ENCODE data around the gene ATG7.

ATG7 gene

DNA sequence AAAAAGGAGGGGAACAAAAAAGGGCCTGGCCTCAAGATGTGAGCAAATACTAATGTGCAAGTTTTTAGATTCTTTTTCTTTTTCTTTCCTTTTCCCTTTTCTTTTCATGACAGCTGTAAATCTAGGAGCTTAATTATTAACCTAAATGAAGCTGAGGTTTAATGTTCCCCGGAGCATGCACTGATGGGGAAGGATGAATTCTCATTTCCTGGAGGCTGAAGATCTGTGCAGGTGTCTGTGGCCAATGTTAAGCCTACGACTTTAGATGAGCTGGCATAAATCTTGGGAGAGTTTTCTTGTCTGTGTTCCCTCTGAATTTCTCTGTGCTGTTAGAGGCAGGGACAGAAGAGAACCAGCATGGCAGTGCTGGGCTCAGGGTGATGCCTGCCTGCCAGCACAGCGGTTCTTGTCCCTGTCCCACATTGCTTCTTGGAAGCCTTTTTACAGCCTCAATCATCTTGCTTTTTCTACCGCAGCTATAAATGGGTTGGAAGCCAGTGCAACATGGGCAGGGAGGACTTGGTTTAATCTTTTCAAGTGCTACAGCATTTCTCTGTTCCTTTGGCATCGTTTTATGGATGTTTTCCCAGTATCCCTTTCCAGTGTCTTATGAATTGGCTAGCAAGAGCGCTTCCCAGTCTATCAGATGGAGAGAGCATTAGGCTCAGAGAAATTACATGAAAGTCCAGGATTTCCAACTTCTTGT, 119.1 kb downstream of the ATG7 start:
- H4K91ac ChIP-seq (ENCODE audit: low read depth, low read length, poor library complexity) = no peak overlapping the region
- no peaks in the 10 kb centered on the region for H3K36me3 ChIP-seq (replicated peaks in 1 of 2; ENCODE audit: control insufficient read depth in 2 of 2, insufficient read depth in 2 of 2, low read length in 2 of 2)
- H3K4ac ChIP-seq (ENCODE audit: low read length) = no peak overlapping the region
- no peak overlapping the region for H4K8ac ChIP-seq (ENCODE audit: low read depth, low read length)
- no peaks in the 10 kb centered on the region for H3K9me3 ChIP-seq (replicated peaks in 1 of 2; ENCODE audit: control insufficient read depth in 2 of 2, insufficient read depth in 1 of 2, low read depth in 1 of 2, low read length in 2 of 2)
- H2BK12ac ChIP-seq (ENCODE audit: low read length) = no peak overlapping the region
- no peak overlapping the region for H3K4me2 ChIP-seq (ENCODE audit: insufficient read depth, low read length, poor library complexity, severe bottlenecking)
- H3K14ac ChIP-seq (ENCODE audit: low read length) = no peak overlapping the region
- WGBS, 2 donors (ENCODE audit: extremely low coverage in 2 of 2, insufficient read length in 2 of 2, insufficient replicate concordance in 1 of 2) = no CpG with 5 or more reads among the region's 6 CpGs
- no peak overlapping the region for H2BK15ac ChIP-seq (ENCODE audit: low read length)
- H3K18ac ChIP-seq (ENCODE audit: low read length) = no peak overlapping the region
- no peak overlapping the region for H3K23ac ChIP-seq (ENCODE audit: low read depth, low read length, poor library complexity)
- H3K4me1 ChIP-seq (ENCODE audit: control insufficient read depth in 2 of 2, insufficient read depth in 1 of 2, low read depth in 1 of 2, low read length in 2 of 2) = no peaks in the 10 kb centered on the region
- no peak overlapping the region for H2BK5ac ChIP-seq (ENCODE audit: low read length)
- H3K9ac ChIP-seq (ENCODE audit: low read depth, low read length, poor library complexity) = no peak overlapping the region
- no peak overlapping the region for H2AK5ac ChIP-seq (ENCODE audit: low read depth, low read length)
- no peak overlapping the region for H3K4me3 ChIP-seq (ENCODE audit: low read length in 2 of 2)
- no peak overlapping the region for H2BK120ac ChIP-seq (ENCODE audit: low read depth, low read length)
- H3K27me3 ChIP-seq (ENCODE audit: control insufficient read depth in 3 of 3, insufficient read depth in 3 of 3, low read depth in 1 of 3, low read length in 3 of 3) = no peaks in the 10 kb centered on the region
- no peak overlapping the region for H3K27ac ChIP-seq (replicated peaks; ENCODE audit: low read length)
- DNase-seq (ENCODE audit: low spot score) = no peak
- no peaks in the 10 kb centered on the region for H3K79me1 ChIP-seq (ENCODE audit: low read depth, low read length)
- H2AFZ ChIP-seq (ENCODE audit: low read length) = no peak overlapping the region

DNA sequence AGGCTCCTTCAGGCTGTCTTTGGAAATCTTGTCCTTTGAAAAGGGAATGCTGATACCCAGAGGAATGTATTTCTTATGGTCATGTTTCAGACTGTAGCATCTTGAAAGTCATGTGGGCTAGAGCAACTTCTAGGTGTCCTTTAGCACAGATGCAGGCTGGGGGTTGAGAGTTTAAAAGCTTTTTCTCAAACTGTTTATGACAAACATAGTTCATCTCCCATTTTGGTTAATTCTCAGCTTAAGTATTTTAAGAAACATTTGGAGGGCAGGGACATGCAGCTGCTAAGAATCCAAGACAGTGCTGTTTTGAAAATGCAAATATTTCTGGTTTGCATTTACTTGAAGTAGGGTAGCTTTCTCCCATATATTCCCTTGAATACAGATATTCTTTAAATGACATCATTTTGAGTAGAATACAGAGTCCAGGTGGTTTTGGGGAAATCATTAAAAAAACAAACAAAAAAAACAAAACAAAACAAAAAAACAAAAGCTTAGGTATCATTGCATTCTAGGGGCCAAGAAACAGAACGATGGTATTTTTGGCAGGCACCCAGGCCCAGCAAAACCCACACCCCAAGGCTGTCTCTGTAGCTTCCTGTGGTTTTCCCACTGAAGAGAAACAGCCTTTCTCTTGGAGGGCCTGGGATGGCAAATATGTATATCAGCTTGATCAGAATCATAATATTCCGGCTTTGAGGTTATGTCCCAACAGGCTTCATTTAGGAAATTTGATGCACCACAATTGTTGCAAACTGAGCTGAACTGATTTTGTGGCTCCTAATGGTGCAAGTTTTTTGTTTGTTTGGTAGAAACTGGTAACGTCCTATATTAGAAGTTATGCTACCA, 120.0 kb downstream of the ATG7 start:
- Histone ChIP-seq H3K4me3 (ENCODE audit: low read length in 2 of 2) (no peak overlapping the region), H3K18ac (ENCODE audit: low read length) (no peak overlapping the region), H2BK5ac (ENCODE audit: low read length) (no peak overlapping the region), H2BK120ac (ENCODE audit: low read depth, low read length) (no peak overlapping the region), H3K36me3 (replicated peaks in 1 of 2; ENCODE audit: control insufficient read depth in 2 of 2, insufficient read depth in 2 of 2, low read length in 2 of 2) (no peaks in the 10 kb centered on the region), H3K9ac (ENCODE audit: low read depth, low read length, poor library complexity) (no peak overlapping the region), H2BK12ac (ENCODE audit: low read length) (no peak overlapping the region), H4K8ac (ENCODE audit: low read depth, low read length) (no peak overlapping the region), H2AK5ac (ENCODE audit: low read depth, low read length) (no peak overlapping the region), H2AFZ (ENCODE audit: low read length) (no peak overlapping the region), H4K91ac (ENCODE audit: low read depth, low read length, poor library complexity) (no peak overlapping the region), H3K79me1 (ENCODE audit: low read depth, low read length) (no peaks in the 10 kb centered on the region), H3K4me2 (ENCODE audit: insufficient read depth, low read length, poor library complexity, severe bottlenecking) (no peak overlapping the region), H3K14ac (ENCODE audit: low read length) (no peak overlapping the region), H3K23ac (ENCODE audit: low read depth, low read length, poor library complexity) (no peak overlapping the region), H3K27ac (replicated peaks; ENCODE audit: low read length) (no peak overlapping the region), H3K4me1 (ENCODE audit: control insufficient read depth in 2 of 2, insufficient read depth in 1 of 2, low read depth in 1 of 2, low read length in 2 of 2) (no peaks in the 10 kb centered on the region), H3K4ac (ENCODE audit: low read length) (no peak overlapping the region), H3K9me3 (replicated peaks in 1 of 2; ENCODE audit: control insufficient read depth in 2 of 2, insufficient read depth in 1 of 2, low read depth in 1 of 2, low read length in 2 of 2) (no peaks in the 10 kb centered on the region), H3K27me3 (ENCODE audit: control insufficient read depth in 3 of 3, insufficient read depth in 3 of 3, low read depth in 1 of 3, low read length in 3 of 3) (no peaks in the 10 kb centered on the region), H2BK15ac (ENCODE audit: low read length) (no peak overlapping the region)
- WGBS, 2 donors (ENCODE audit: extremely low coverage in 2 of 2, insufficient read length in 2 of 2, insufficient replicate concordance in 1 of 2) = no CpG with 5 or more reads among the region's 3 CpGs
- no peak for DNase-seq (ENCODE audit: low spot score)

DNA sequence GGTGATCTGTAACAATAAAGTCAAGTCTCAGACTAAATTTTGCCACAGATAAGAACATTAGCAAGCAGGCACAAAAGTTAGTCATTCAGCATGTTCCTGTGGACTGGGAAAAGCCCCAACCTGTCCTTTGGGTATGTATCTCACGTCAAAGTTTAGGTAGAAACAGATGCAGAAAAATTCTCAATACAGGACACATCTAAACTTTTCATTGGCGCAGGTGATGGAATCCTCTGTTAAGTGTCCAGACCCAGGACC, 120.6 kb downstream of the ATG7 start:
- Histone ChIP-seq H3K27me3 (ENCODE audit: control insufficient read depth in 3 of 3, insufficient read depth in 3 of 3, low read depth in 1 of 3, low read length in 3 of 3) (no peaks in the 10 kb centered on the region), H4K8ac (ENCODE audit: low read depth, low read length) (no peak overlapping the region), H3K4ac (ENCODE audit: low read length) (no peak overlapping the region), H2AK5ac (ENCODE audit: low read depth, low read length) (no peak overlapping the region), H3K4me2 (ENCODE audit: insufficient read depth, low read length, poor library complexity, severe bottlenecking) (no peak overlapping the region), H3K23ac (ENCODE audit: low read depth, low read length, poor library complexity) (no peak overlapping the region), H3K79me1 (ENCODE audit: low read depth, low read length) (no peaks in the 10 kb centered on the region), H3K36me3 (replicated peaks in 1 of 2; ENCODE audit: control insufficient read depth in 2 of 2, insufficient read depth in 2 of 2, low read length in 2 of 2) (no peaks in the 10 kb centered on the region), H3K4me3 (ENCODE audit: low read length in 2 of 2) (no peak overlapping the region), H3K9me3 (replicated peaks in 1 of 2; ENCODE audit: control insufficient read depth in 2 of 2, insufficient read depth in 1 of 2, low read depth in 1 of 2, low read length in 2 of 2) (no peaks in the 10 kb centered on the region), H3K18ac (ENCODE audit: low read length) (no peak overlapping the region), H2BK15ac (ENCODE audit: low read length) (no peak overlapping the region), H4K91ac (ENCODE audit: low read depth, low read length, poor library complexity) (no peak overlapping the region), H3K4me1 (ENCODE audit: control insufficient read depth in 2 of 2, insufficient read depth in 1 of 2, low read depth in 1 of 2, low read length in 2 of 2) (no peaks in the 10 kb centered on the region), H2BK5ac (ENCODE audit: low read length) (no peak overlapping the region), H3K9ac (ENCODE audit: low read depth, low read length, poor library complexity) (no peak overlapping the region), H3K27ac (replicated peaks; ENCODE audit: low read length) (no peak overlapping the region), H2AFZ (ENCODE audit: low read length) (no peak overlapping the region), H2BK120ac (ENCODE audit: low read depth, low read length) (no peak overlapping the region), H3K14ac (ENCODE audit: low read length) (no peak overlapping the region), H2BK12ac (ENCODE audit: low read length) (no peak overlapping the region)
- WGBS, 2 donors (ENCODE audit: extremely low coverage in 2 of 2, insufficient read length in 2 of 2, insufficient replicate concordance in 1 of 2) = no CpG with 5 or more reads among the region's 2 CpGs
- DNase-seq (ENCODE audit: low spot score) = no peak

DNA sequence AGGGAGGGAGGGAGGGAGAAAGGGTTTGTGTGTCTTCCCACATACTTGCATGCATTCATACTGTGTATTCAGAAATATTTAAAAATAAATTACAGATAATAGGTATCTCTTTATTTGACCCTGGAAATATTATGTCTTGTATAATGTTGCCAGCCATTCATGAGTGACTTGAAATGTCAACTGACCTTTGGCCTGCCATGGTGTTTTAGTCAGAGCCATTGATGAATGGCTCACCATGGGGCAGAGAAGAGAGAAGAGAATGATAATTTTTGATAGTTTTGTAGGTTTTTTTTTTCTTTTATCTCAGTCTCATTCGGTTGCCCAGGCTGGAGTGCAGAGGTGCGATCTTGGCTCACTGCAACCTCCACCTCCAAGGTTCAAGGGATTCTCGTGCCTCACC, 121.2 kb downstream of the ATG7 start:
- Histone ChIP-seq H3K27me3 (ENCODE audit: control insufficient read depth in 3 of 3, insufficient read depth in 3 of 3, low read depth in 1 of 3, low read length in 3 of 3) (no peaks in the 10 kb centered on the region), H2AFZ (ENCODE audit: low read length) (no peak overlapping the region), H2BK120ac (ENCODE audit: low read depth, low read length) (no peak overlapping the region), H3K9me3 (replicated peaks in 1 of 2; ENCODE audit: control insufficient read depth in 2 of 2, insufficient read depth in 1 of 2, low read depth in 1 of 2, low read length in 2 of 2) (no peaks in the 10 kb centered on the region), H3K4me3 (ENCODE audit: low read length in 2 of 2) (no peak overlapping the region), H3K4me1 (ENCODE audit: control insufficient read depth in 2 of 2, insufficient read depth in 1 of 2, low read depth in 1 of 2, low read length in 2 of 2) (no peaks in the 10 kb centered on the region), H4K91ac (ENCODE audit: low read depth, low read length, poor library complexity) (no peak overlapping the region), H2AK5ac (ENCODE audit: low read depth, low read length) (no peak overlapping the region), H3K36me3 (replicated peaks in 1 of 2; ENCODE audit: control insufficient read depth in 2 of 2, insufficient read depth in 2 of 2, low read length in 2 of 2) (no peaks in the 10 kb centered on the region), H2BK15ac (ENCODE audit: low read length) (no peak overlapping the region), H3K4ac (ENCODE audit: low read length) (no peak overlapping the region), H2BK12ac (ENCODE audit: low read length) (no peak overlapping the region), H3K79me1 (ENCODE audit: low read depth, low read length) (no peaks in the 10 kb centered on the region), H3K14ac (ENCODE audit: low read length) (no peak overlapping the region), H3K18ac (ENCODE audit: low read length) (no peak overlapping the region), H3K23ac (ENCODE audit: low read depth, low read length, poor library complexity) (no peak overlapping the region), H3K27ac (replicated peaks; ENCODE audit: low read length) (no peak overlapping the region), H3K4me2 (ENCODE audit: insufficient read depth, low read length, poor library complexity, severe bottlenecking) (no peak overlapping the region), H2BK5ac (ENCODE audit: low read length) (no peak overlapping the region), H3K9ac (ENCODE audit: low read depth, low read length, poor library complexity) (no peak overlapping the region), H4K8ac (ENCODE audit: low read depth, low read length) (no peak overlapping the region)
- WGBS, 2 donors (ENCODE audit: extremely low coverage in 2 of 2, insufficient read length in 2 of 2, insufficient replicate concordance in 1 of 2) = no CpG with 5 or more reads among the region's 3 CpGs
- no peak for DNase-seq (ENCODE audit: low spot score)
